Measurements from ENCODE around the gene CPEB1.

Gene CPEB1

DNA sequence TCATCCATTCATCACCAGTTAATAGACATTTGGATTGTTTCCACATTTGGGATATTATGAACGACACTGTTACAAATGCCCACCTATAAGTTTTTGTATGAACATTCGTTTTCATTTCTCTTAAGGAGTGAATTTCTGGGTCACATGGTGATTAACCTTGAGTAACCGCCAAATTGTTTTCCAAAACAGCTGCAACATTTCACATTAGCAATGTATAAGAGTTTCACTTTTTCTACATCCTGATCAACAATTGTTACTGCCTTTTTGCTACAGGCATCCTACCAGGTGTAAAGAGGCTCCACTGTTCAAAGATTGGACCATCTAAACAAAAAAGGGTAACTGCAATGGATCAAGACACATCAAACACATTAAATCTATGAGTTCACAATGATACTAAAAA, 52.0 kb downstream of the CPEB1 start:
- DNase-seq (ENCODE audit: low read depth, low spot score) = no peak

DNA sequence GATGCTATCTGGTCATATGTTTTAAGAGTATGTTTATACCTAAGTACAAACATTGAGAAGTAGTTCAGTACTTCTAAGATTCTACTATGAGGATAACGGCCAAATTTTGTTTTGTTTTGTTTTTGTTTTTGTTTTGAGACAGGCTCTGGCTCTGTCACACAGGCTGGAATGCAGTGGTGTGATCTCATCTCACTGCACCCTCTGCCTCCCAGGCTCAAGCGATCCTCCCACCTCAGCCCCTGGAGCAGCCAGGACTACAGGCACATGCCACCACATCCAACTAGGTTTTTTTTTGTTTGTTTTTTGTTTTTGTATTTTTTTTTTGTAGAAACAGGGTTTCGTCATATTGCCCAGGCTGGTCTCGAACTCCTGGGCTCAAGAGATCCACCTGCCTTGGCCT, 59.4 kb downstream of the CPEB1 start:
- DNase-seq (ENCODE audit: low read depth, low spot score) = no peak

DNA sequence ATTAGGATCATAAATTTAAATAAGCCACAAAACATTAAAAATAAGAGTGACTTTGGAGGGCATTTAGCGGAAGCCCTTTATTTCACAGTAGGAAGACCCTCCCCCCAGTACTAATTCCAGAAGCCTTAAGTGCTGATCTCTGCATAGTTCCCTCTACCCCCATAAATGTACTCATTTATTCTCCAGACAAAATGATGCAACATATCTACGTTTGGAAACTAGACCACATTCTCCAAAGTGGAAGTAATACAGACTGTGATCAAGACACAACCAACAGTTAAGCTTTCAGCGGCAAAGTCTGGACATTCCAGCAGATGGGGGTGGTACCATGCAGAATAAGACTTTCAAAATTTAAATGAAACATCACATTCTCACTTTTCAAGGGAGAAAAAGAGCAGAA, 62.1 kb downstream of the CPEB1 start:
- DNase-seq (ENCODE audit: low read depth, low spot score) = no peak

DNA sequence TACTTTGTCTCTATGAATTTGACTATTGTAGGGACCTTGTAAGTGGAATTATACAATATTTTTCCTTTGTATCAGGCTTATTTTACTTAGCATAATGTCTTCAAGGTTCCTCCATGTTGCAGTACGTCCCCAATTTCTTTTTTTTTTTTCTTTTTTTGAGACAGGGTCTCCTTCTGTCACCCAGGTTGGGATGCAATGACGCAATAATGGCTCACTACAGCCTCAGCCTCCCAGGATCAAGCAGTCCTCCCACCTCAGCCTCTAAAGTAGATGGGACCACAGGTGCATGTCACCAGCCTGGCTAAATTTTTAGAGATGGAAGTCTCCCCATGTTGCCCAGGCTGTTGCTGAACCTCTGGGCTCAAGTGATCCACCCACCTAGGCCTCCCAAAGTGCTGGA, 66.5 kb downstream of the CPEB1 start:
- no peak for DNase-seq (ENCODE audit: low read depth, low spot score)

DNA sequence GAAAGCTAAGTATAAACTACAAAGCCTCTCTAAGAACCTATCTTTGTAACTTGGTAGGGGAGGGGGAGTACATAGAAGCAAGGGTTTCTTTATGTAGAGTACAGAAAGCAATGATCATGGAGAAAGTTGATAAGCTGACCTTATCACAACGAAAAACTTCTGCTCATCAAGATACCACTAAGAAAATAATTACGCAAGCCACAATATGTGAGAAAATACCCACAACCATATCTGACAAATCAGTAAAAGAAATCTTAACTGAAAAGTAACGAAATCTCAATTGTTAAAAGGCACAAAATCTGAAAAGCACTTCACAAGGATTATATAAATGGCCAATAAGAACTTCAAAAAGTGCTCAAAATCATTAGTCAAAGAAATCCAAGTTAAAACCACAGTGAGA, 71.8 kb downstream of the CPEB1 start:
- no peak for DNase-seq (ENCODE audit: low read depth, low spot score)

DNA sequence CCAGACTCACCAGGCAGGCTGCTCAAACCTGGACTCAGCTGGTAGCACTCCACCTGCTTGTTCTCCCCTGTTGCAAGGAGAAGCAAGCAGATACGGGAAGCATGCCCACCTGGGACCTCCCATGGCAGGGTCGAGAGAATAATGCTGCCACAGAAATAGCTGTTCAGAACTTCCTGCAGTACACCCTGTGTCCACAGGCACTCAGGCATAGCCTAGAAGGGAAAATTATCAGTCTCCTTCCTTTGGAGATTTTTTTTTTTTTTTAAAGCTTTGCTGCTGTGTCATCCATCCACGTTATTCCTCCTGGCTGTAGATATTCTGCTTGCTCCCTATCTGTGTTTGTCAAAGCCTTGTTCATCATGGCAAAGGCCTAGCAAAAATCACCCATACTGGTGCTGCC, 74.2 kb downstream of the CPEB1 start:
- no peak for DNase-seq (ENCODE audit: low read depth, low spot score)

DNA sequence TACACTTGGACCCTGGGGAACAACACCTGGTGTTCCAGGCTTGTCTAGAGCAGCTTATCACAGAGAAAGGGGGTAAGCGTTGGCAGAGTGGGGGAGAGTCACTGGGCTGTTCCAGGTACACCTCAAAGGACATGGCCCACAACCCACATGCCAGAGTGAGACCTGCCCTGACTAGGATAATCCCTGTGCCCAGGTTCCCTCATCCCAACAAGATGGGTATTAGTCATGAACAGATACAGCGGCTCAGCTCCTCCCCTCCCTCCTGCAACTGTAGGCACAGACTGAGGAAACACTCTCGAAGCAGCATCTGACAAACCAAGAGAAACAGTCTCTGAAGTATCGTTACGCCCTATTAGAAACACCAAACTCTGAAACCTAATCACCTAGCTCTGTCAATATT, 74.9 kb downstream of the CPEB1 start:
- DNase-seq (ENCODE audit: low read depth, low spot score) = no peak

DNA sequence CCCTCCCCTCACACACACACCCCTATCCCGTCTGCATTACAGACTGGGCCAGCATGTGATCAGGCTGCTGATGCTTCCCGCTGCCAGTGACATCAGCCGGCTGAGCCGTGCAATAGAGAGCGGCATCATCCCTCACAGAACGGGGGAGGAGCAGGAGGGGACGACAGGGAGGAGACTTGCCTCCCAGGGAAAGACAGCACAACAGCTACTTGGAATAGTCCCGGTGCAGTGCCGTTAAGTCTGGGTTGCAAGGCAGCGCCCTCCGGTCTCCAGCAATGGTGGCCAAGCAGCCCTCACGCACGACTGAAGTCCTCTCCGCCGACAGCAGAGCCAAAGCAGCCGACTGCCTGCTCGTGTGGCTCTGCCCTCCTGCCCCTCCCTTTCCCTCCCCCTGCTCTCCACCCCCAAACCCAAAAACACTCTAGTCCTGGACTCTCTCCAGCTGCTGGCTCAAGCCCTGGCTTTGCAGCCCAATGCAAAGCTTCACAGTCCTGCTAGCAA, 75.4 kb downstream of the CPEB1 start:
- peak; percentile 9 for DNase-seq (ENCODE audit: low read depth, low spot score)

DNA sequence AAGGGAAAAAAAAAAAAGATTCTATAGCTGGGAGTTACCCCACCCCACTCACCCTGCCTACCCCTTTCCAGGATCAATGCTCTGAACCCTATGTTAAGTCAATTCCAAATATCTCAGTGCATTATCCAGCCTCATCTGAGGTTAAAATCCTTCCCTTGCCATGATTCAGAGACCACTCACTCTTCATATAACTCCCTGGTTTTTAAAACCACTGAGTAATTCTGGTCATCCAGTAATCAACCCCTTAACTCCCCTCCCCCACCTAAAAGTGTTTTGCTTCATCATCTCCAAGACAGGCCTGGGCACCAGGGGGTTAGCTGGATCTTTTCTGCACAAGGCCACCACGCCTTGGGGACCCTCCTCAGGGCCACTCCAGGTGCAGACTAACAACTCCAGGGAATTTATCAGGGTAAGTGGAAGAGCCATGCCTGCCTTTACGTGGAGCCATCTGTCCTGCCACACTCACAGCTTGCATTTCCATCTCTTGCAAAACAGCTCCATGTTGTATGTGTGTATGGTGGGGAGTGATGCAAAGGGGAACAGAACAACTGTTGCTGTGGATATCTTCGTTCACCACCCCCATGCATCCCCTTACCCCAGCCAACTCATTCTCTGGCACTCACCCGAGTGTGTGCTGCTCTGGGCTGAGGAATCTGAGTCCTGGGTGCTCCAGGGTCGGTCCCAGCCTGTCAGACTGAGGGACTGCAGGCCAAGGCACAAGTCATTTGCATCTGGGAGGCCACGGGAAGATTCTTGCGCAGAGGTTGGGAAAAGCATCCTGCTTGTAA, 76.2 kb downstream of the CPEB1 start:
- no peak for DNase-seq (ENCODE audit: low read depth, low spot score)

DNA sequence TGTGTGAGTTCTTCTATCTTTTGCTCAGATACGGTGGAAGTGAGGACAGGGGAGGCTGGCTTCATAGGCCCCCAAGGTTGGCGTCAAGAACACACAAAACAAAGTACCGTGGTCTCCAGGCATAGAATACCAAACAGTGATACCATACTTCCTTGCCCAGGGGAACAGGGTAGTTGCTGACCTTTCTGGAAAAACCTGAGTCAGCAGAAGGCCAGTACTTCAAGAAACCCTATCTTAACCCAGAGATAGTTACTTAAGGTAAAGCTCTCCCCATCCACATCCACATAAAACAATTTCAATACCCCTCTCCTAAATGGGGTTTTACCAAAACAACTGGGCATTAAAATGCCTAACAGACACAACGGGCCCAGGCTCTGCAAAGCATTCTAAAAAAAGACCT, 77.3 kb downstream of the CPEB1 start:
- no peak for DNase-seq (ENCODE audit: low read depth, low spot score)

DNA sequence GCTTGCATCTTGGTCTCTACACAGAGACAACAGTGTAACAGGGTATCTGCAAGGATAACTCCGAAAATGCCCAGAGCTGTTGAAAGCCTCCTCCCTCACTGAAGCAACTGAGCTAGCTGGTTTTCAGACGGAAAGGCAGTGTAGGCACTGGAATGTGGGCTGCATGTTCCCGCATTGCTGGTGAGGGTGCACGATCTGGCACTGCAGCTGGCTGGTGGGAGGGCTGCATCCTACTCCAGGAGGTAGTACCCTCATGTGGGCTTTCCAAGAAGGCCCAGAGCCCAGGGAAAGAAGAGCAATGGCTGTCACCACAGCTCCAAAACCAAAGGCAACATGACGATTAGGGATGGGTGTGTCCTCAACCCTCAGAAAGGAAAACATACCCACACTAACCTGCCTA, 78.2 kb downstream of the CPEB1 start:
- no peak for DNase-seq (ENCODE audit: low read depth, low spot score)

DNA sequence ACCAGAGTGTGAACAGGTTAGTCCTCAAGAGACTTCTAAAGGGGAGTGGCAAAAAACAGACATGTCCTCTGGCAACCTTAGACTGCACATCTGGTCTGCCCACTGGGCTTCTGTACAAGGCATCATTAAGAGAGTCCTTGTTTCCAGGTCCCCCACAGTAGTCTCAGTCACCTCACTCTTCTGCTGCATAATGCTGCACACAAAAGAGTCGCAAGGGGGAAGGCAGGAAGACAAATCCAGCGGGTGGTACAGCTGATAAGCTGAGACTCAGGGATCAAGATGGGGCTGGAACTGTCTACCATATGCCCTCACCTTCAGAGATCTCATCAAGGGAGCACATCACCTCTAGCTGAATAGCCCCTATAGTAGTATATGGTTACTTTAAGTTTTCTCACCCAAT, 79.5 kb downstream of the CPEB1 start:
- no peak for DNase-seq (ENCODE audit: low read depth, low spot score)

DNA sequence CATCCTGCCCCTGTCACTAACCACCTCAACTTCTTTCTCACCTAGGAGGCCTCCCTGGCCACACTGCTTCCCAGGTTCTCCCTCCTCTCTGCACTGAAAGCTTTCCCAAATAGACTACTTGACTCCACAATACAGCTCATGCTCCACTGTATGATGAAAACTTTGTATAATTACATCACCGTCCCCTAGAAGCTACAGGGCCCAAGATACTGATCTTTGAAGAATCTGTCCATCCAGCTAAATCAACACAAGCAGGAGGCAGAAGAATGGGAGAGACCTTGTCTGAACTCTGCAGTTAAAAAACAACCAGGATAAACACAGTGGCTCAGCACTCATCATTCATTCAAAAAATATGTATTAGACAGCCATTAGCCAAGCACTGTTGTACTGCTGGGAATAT, 80.5 kb downstream of the CPEB1 start:
- DNase-seq (ENCODE audit: low read depth, low spot score) = no peak

DNA sequence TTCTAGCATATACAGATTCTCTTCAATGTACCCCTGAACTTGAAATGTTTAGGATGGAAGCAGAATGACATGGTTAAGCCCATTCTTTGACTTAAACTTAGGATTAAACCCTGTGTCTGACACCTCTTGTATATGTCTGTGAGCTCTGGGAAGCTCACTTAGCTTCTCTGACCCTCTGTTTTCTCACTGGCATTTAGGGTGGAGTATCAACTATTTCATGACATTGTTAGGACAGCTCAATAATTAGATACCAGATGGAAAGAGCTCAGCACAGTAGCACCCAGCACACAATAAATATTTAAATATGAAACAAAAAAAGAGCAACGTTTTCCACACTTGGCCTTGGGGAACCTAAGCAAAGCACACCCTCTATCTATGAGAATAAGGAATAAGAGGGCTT, 88.7 kb downstream of the CPEB1 start:
- no peak for DNase-seq (ENCODE audit: low read depth, low spot score)

DNA sequence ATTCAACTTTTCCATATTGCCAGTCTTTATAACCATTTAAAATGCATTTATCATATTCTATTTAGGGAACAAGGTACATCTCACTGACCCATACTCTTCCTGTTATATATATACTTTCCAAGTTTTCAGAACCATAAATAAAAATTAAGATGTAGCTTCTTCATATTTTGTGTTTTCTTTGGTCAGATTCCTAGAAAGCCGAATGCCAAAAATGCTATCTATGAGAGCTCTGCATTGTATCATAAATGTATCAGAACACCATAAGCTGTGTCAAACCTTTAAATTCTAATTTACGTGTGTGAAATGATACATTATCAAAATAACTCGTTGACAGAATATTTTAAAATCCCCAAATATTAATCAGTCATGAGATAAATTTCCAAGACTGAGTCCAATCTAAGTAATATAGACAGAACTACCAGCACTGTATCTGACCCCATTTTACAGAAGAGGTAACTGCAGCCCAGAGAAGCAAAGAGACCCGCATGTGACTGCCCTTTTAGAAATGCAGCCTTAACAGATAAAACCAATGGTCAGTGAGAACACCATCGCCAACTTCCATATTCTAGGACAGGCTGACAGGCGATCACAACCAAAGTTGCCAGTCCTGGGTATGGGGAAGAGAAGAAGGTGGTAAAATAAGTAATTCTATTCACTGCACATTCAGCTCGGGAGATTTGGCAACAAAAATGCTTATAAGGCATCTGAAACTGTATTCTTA, 90.7 kb downstream of the CPEB1 start:
- no peak for DNase-seq (ENCODE audit: low read depth, low spot score)

DNA sequence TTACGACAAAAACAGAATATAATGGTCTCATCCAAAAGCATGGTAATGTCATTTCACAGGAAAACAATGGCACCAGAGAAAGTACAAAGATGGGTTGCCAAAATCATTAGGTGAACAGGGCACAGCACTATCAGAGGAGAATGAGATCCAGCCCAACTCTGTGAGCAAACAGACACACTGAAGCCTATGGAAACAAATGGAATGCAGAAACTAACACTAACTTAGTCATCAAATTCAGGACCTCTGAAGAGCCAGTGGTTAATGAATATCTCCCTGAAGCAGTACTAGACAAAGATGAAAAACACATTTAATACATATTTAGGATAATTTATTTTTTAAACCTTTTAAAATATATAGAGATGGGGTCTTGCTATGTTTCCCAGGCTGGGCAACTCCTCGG, 92.3 kb downstream of the CPEB1 start:
- no peak for DNase-seq (ENCODE audit: low read depth, low spot score)

DNA sequence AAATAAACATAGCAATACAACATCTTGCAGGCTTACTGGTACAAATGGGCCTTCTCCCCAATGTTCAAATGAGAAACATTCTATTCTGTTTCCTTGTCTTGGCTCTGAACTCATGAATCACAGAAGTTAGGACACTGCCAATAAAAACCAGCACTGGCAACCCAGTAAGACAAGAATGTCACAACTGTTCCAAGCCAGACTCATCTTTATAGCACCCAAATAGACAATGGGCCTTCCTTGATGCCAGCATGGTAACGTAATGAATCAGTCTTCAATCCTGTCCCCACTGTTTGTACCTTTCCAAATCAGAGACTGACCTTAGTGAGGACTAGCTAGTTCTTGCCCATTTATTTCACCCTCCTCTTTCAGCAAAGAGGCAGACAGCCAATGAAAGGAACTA, 92.8 kb downstream of the CPEB1 start:
- DNase-seq (ENCODE audit: low read depth, low spot score) = no peak

DNA sequence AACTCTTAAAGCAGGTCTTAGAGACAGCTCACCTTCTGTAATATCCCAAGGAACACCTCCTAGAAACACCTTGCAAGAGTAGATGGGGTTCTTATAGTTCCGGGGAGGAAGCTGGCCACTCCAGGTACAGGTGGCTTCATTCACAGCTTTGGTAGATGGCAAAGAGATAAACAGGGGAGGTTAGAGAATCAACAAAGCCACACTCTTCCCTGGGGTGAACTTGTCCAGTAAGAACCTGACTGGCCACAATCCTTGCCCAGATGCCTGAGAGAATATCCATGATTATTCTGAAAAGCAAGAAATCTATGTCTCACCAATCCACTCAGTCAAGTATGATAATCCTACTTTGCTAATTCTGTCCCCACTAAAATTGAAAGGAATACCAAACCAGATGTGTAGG, 93.3 kb downstream of the CPEB1 start:
- no peak for DNase-seq (ENCODE audit: low read depth, low spot score)

DNA sequence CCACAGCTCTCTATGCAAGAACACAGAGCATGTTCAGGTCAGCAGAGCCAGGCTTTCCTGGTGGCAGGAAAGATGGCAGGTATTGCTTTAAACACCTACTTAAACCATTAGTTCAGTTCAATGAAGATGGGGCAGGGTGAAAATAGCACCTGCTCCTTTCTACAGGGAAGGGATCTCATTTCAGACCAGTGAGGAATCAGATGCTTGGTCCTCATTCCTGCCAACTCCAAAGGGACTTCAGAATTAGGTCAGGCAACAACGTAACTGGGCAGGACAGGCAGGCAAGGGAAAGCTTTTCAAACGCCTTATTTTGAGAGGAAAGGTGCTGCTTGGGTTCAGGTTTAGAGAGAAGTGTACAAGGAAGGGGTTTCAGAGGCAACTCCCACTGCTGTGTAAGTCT, 94.3 kb downstream of the CPEB1 start:
- no peak for DNase-seq (ENCODE audit: low read depth, low spot score)

DNA sequence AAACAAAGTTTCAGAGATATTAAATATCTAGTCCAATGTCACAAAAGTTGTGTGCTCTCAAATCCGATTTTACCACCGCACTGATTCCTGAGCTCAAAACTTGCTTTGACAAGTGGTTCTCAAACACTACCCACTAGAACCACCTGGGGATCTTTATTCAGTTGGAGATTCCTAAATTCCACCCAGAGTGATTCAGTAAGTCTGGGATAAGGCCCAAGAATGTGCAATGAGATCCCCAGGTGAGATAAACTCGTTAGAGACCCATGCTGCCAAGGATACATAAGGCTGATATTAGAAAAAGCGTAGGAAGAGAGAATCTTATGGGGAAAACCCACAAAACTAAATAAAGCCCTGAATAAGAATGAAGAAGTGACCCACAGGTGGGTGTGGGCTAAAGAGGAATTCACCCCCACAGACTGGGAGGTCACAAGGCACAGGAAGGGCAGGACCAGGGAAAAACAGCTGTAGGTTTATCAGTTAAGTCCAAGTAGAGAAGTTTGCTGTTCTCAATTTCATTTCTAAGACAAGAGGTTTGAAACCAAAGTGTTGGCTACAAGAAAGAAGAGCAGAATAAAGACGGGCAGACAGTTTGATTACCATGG, 95.4 kb downstream of the CPEB1 start:
- DNase-seq (ENCODE audit: low read depth, low spot score) = no peak

DNA sequence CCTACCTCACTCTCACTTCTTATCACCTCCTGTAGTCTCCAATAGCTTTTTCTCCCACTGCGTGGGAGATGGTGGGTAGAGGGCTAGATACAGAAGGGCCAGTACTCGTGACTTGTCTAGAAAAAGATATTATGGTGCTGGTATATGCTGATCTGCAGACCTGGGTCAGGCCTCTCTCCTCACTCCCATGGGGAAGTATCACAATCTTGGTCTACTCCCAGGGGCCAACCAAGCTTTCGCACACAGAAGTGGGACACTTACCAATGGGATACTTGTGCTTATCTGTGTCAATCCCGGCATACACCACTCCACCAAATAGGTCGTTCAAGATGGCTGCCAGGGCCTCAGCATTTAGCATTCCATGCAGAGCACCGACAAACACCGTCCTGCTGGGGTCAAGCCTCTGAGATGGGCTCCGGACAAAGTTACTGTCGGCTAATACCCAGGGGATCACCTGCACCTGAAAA, 97.9 kb downstream of the CPEB1 start:
- no peak for DNase-seq (ENCODE audit: low read depth, low spot score)

DNA sequence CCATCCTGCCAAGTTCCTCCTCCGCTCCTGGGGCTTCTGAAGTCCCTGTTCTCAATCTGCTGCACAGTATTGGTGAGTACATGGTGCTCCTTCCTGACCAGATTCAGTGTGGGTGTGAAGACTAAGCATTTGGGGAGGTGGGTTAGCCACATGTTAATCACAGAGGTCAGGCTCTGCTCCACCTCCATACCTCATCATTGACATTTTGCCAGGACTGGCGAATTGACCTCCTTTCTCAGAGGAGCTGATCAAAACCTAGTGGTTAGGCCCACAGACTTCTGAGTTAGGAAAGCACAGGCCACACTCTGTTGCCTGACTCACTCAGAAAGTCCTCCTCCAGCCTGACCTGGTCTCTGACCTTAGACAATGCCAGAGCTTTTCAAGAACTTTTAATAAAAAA, 98.5 kb downstream of the CPEB1 start:
- no peak for DNase-seq (ENCODE audit: low read depth, low spot score)

DNA sequence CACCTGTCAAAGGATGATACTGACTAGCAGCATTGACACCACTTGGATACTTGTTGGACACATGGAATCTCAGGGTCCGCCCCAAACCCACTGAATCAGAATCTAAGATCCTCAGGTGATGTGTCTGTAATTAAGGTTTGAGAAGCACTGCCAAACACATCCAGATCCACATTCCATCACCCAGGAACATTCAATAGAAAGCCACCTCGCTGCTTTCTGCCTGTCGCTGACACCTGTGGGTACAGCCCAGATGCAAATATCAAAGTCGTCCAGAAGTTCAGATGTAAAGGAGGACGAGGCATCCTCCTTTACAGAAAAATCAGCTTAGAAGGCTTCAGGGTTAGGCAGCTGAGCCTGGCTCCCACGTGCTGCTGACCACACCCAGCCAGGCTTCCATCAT, 101.7 kb downstream of the CPEB1 start:
- no peak for DNase-seq (ENCODE audit: low read depth, low spot score)

Data from smooth muscle cell of the brain vasculature (primary cell).